NAMALWA (cell line): ENCODE data around the gene HEATR5A.
"Not testable (repeated sequence)": the region's sequence is repeated elsewhere in the genome, so short reads cannot be mapped to it uniquely, and the experiment has no call there.

Source experiments
- DNase-seq: peaks from one replicate; pipeline ENCODE4 v3.0.0-alpha.2; 2015; ENCODE audit warnings: low spot score

HEATR5A gene

DNA sequence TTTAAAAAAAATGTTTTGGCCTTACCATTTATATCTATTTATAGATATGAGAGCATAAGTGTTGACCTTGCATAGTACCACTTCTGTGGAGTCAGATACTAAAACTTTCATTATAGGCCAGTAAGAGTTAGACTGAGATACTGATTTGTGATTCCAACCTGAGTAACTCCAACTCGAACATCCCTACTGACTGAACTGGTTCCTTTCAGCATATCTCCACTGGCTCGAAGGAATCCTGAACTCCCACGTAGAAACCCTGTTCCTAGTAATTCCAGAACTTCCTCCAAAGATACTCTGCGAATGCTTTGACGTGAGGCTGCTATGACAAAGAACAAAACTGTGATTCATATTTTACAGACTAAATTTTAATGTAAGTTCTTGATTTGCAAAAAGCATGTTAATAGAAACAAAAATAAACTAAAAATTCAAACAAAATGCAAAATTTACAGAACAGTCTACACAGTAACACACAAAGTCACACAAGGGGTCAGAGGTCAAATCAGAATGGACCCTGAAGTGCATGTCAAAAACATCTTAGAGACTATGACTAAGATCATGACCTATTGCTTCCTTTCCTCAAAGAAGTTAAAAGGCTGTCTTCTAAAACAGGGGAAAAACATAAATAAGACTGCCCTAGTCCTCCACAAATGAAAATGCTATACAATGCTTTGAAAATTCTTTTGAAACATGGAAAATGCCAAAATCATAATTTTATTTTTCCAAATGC lies 31.5 kb downstream of the HEATR5A start:
- DNase-seq = no peak

DNA sequence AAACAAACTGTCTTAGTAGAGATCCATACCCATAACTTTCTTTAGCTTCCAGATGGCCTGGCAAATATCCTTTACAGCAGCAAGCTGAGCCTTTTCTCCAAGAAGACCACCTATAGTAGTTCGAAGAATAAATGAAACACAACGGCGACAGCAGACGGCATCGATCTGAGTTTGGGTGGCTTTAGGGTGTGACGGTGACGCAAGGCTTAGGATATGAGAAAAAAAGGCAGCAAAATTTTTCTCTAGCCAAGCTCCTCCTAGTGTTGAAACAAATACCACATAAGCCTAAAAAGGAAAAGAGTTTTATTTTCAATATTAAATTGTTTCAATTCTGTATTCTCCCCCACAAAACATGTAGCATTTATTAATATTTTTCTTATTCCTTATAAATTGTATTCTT lies 33.3 kb downstream of the HEATR5A start:
- DNase-seq = no peak

DNA sequence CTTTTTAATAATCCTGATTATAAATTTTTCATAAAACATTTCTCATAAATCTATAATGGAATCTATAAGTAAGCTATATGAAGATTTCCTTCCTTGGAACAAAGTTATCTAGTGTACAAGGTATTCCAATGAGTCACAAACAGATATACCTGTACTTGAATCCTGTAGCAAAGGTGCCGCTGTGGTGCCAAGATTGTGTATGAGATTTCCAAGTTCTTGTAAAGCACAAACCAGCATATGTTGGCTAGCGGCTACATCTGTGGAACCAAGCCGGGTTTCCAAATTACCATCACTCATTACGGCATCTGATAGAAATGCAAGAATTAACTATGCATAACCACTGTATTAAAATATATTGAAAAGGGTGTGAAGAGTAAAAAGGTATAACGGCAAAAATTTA lies 34.1 kb downstream of the HEATR5A start:
- no peak for DNase-seq

DNA sequence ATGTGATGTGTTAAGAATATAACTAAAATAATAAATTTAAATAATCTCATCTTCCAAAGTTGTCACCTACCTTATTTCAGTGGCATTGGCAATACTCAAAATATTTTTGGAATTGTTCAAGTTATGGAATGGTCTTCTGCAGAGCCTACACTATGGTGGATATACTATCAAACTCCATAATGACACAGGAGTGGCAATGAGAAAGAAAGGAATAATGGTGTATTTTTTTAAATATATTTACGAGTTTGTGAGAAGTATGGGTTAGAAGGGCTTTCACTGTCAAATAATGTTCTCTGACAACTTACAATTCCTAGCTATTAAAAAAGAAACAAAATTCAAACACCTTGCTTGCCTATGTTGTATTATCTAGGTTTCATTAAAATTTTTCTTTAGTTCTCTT lies 38.1 kb downstream of the HEATR5A start:
- no peak for DNase-seq

DNA sequence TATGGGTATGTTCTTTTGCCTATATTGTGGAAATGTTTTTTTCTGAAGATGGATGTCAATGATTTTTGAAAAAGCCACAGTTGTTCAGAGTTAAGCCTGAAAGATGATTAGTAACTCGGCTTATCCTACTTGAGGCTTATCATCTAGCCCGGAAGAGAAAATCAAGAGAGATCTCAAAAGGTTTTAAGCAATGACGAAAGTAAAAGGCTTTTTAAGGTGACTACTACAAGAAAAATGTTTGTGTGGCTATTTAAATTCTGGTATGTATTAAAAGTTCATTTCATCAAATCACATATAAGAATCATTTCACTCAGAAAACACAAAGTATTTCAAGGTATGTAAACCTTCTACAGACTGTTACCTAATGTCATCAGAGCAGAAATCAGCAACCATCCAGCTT lies 40.2 kb downstream of the HEATR5A start:
- DNase-seq = no peak

DNA sequence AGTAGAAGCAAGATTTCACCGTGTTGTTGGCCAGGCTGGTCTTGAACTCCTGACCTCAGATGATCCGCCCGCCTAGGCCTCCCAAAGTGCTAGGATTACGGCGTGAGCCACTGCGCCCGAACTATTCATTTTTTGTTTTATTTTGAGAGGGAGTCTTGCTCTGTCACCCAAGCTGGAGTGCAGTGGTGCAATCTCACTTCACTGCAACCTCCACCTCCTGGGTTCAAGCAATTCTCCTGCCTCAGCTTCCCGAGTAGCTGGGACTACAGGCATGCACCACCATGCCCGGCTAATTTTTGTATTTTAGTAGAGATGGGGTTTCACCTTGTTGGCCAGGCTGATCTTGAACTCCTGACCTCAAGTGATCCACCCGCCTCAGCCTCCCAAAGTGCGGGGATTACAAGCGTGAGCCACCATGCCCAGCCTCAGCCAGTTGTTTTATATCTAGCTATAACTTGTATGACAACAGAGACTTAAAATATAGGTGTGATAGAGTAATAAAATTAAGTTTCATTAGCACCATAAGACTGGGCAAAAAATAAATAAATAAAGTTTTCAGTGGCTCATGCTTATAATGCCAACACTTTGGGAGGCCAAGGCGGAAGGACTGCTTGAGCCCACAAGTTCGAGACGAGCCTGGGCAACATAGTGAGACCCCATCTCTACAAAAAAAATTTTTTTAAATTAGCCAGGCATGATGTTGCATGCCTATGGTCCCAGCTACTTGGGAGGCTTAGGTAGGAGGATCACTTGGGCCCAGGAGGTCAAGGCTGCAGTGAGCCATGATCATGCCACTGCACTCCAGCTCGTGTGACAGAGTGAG lies 41.0 kb downstream of the HEATR5A start:
- not testable (repeated sequence) for DNase-seq

DNA sequence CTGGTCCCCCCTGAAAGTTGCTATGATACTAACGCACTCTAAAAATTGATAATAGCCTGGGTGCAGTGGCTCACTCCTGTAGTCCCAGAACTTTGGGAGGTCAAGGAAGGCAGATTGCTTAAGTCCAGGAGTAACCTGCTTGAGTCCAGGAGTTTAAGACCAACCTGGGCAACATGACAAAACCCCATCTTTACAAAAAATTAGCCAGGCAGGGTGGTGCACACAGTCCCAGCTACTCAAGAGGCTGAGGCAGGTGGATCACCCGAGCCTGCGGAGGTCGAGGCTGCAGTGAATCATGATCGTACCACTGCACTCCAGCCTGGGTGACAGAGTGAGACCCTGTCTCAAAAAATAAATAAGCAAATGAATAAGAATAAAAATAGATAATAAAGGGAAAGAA lies 42.9 kb downstream of the HEATR5A start:
- no peak for DNase-seq

DNA sequence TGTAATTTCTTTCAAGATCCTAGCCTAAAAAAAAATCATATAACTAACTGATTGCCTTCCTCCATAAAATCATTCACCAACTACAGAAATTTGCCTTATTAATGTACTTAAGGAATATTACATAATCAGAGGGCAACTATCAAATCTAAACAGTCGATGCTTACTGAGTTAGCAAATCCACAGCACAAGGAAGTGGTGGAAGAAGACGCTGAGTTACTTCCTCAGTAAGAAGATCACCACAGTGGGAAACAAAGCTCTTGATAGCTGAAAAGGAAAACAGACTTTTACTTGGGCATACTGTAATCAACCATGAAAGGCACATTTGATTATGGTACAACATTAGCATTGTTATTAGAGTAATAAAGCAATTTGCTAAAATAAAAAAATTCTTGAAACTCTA lies 48.7 kb downstream of the HEATR5A start:
- no peak for DNase-seq

DNA sequence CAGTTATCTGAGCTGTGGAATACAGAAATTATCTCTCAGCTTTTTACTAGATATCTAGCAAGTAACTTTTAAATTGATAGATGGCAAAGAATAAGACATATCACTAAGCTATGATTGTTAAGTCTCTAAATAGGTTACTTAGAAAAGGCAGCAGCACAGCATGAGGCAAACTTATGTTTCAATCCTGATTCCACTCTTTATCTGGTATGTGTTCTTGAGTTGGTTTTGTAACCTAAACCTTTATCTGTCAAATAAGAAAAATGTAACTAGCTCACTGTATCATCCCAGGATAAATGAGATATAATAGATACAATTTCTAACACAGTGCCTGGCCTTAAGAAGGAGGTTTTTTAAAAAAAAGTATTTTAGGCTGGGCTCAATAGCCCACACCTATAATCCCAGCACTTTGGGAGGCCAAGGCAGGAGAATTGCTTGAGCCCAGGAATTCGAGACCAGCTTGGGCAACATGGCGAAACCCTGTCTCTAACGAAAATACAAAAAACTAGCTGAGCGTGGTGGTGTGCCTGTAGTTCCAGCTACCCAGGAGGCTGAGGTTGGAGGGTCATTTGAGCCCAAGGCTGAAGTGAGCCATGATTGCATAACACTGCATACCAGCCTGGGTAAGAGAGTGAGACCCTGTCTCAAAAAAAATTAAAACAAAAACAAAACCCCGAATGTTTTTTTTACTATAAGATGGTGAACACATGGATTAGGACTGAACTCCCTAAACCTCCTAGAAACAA lies 56.8 kb downstream of the HEATR5A start:
- no peak for DNase-seq

DNA sequence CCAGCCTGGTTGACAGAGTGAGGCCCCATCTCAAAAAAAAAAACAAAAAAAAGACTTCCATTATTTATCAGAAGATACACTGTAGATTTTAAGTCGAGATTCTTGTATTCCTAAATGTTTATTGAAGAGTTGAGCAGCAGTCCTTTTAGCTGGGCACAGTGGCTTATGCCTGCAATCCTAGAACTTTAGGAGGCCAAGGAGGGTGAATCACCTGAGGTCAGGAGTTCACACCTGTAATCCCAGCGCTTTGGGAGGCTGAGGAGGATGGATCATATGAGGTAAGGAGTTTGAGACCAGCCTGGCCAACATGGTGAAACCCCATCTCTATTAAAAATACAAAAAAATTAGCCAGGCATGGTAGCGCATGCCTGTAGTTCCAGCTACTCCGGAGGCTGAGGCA lies 57.6 kb downstream of the HEATR5A start:
- DNase-seq = no peak

DNA sequence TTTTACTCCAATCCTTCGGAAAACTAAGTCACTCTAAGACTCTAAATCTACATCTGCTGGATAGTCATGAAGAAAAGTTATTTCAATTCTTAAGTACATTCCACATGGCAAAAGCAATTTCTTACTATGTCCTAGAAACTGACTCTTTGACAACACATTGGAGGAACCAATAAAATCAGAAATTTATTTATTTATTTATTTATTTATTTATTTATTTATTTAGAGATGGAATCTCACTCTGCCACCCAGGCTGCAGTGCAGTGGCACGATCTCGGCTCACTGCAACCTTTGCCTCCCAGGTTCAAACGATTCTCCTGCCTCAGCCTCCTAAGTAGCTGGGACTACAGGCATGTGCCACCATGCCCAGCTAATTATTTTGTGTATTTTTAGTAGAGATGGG lies 58.6 kb downstream of the HEATR5A start:
- not testable (repeated sequence) for DNase-seq

DNA sequence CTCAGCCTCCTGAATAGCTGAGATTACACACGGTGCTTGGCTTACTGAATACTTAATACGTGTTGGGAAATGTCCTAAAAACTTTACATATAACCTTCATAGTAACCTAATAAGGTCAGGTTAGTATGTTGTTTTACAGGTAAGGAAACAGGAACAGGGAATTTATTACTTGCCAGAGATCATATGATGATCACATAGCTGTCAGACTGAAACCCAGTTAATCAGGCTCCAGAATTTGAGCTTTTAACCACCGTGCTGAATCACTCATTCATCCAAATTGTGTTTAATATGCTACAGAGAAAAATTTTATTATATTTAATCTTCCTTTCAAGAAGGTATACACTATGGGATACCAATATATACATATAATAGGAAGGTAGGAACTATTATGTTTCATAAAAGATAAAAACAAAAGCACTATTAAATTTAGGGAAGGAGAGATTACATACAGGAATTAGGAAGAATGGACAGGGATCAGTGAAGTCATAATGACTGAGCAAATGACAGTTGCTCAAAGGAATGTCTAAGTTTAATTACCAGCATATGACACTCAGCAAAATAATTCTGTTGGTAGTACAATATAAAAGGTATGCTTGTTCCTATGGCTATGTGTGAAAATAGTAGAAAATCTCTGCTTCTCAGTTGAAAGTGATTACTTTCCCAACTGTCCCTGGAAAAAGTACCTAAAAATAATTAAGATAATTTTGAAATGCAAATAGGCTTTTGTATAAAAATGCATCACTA lies 59.3 kb downstream of the HEATR5A start:
- no peak for DNase-seq

DNA sequence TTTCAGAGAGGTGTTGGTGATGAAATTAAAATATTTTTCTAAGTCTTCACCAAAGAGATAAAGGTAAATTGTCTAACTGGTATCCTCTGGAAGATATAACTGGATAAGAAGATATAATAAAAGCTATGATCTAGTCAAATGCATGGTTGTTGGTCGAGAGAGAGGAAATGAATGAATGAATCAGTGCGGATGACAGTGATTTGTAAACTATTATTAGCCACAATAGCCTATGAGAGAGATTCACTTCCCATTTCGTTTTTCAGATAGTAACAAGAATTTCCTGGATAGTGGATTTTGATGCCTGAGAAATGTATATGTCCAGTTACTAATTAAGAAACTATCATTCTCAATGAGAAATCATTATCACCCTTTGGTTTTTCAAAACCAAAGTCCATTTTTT lies 63.1 kb downstream of the HEATR5A start:
- no peak for DNase-seq

DNA sequence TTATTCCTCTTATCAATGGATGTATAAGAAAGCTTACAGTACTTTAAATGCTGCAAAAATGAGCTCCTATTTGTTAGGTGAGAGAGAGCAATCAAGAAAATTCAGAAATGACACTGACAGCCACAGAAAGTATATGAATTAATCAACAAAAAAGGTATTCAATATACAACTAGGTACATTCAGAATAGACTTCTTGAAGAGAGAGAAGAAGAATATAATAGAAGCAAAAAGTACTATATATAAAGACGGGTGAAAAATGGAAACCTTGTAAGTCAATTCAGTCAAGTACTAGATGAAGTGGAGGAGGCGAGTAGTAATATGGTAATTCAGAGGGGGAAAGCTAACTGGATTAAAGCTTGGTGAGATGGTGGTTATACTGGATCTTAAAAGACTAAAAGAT lies 74.3 kb downstream of the HEATR5A start:
- no peak for DNase-seq

DNA sequence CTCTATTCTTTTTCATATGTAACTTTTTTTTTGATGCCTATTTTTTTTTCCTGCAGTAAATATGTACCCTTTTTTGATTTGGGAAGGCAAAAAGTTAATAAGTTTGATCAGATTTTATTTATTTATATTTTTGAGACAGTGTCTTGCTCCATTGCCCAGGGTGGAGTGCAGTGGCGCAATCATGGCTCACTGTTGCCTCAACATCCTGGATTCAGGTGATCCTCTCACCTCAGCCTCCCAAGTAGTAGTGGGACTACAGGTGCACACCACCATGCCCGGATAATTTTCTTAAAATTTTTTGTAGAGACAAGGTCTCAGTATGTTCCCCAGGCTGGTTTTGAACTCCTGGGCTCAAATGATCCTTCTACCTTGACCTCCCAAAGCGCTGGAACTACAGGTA lies 79.1 kb downstream of the HEATR5A start:
- DNase-seq = no peak

DNA sequence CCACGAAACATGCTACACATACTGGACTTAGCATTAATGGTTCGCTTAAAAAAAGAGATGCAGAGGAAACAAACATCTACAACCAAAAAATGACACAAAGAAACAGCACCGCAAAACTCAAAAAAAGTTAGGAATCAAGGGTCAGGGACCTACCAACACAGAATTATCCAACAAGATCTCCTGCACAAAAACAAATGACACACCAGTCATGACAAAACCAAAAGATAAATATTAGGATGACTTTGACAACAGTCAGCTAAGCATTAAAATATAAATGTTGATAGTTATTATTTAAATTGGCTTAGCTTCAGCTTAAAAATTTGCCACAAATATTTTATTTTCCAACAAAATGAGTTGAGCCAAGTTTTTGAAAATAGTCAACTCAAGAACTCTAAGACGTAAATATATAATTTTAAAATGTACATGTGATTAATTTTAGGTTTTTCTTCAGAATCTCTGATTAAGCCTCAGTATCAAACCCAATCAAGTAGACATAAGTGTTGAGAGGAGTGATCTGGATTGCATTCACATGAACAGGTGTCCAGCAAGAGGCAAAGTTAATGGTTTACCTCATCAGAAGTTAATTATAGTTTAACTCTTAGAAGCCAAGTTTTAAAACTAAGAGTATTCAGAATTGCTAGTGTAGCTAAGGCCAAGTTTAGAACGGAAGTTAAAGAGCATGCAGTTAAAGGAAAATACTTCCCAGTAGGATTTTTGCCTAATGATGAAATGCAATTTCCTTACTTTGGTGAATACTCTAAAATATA lies 79.9 kb downstream of the HEATR5A start:
- no peak for DNase-seq

DNA sequence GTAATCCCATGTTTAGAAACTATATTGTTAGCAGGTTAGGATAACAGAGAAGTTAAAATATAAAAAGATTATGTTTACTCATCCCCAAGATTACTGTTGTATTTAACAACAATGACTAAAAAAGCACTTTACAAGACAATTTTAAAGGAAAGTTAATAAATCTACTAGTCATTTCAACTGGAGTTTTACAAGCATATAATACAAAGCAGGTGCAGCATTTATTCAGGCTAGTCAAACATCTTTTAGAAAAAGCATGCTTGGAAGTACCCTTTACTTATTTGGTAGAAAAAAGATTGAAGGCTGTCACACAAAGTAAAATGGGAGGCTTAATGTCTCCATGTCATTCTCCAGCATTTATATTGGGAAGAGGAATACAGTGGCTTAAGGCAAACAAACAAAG lies 80.6 kb downstream of the HEATR5A start:
- DNase-seq = no peak

DNA sequence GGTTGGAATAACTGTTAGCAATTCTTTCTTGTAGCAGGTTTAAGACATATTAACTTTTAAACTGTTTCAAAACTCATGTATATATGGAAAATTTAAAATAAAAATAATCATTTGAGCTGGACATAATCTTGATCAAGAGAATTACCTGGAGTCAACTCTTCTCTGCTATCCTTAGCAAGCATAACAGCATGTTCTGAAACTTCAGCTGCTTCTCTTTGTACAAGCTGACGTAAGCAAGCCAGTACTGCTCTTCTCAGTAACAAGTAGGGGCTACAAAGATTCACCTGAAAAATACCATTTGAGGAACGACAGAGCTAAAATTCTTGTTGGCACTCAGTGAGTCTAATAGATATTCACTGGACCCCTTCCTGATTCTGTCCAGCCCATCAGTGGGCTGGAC lies 83.0 kb downstream of the HEATR5A start:
- DNase-seq = no peak

DNA sequence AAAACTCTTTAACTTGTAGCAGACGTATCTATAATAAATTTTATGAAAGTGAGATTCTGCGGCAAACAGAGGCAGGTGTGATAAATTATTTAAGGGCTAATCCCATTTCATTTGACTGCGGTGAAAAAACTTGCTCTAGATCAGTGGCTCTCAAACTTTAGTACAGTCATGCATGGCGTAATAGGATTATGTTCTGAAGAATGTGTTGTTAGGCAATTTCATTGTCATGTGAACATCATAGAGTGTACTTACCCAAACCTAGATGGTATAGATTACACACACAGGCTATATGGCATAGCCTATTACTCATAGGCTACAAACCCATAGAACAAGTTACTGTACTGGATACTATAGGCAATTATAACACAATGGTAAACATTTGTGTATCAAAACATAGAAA lies 83.7 kb downstream of the HEATR5A start:
- DNase-seq = no peak

DNA sequence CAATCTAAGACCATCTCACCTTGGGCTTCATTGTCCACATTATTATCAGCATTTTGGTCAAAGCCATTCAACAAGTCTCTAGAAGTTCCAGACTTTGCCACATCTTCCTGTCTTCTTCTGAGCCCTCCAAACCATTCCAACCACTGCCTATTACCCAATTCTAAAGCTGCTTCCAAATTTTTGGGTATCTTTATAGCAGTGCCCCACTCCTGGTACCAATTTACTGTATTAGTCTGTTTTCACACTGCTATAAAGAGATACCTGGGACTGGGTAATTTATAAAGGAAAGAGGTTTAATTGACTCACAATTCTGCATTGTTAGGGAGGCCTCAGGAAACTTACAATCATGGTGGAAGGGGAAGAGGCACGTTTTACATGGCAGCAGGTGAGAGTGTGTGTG lies 89.0 kb downstream of the HEATR5A start:
- DNase-seq = not testable (repeated sequence)

DNA sequence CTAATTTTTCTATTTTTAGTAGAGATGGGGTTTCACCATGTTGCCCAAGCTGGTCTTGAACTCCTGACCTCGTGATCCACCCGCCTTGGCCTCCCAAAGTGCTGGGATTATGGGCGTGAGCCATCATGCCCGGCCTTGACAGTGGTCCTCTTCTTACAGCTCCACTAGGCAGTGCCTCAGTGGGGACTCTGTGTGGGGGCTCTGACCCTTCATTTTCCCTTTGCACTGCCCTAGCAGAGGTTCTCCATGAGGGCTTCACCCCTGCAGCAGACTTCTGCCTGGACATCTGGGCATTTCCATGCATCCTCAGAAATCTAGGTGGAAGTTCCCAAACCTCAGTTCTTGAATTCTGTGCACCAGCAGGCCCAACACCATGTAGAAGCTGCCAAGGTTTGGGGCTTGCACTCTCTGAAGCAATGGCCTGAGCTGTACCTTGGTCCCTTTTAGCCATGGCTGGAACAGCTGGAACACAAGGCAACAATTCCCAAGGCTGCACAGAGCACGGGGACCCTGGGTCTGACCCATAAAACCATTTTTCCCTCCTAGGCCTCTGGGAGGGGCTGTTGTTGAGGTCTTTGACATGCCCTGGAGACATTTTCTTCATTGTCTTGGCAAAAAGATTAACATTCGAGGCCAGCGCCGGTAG lies 90.4 kb downstream of the HEATR5A start:
- DNase-seq = not testable (repeated sequence)
